VCaP (cell line): ENCODE data around the gene MICALL1.

ENCODE experiments used
- H3K27ac ChIP-seq: fragments of 450-650 bp; 2 replicates; pipeline ENCODE4 v1.5.1; 2017
- TF ChIP-seq, protein P1 (sequence below): fragments of 450-650 bp; conservative IDR thresholded peaks from 2 replicates; pipeline ENCODE4 v1.5.1; 2017; ENCODE audit warnings: mild to moderate bottlenecking, moderate library complexity

The MICALL1 gene

DNA sequence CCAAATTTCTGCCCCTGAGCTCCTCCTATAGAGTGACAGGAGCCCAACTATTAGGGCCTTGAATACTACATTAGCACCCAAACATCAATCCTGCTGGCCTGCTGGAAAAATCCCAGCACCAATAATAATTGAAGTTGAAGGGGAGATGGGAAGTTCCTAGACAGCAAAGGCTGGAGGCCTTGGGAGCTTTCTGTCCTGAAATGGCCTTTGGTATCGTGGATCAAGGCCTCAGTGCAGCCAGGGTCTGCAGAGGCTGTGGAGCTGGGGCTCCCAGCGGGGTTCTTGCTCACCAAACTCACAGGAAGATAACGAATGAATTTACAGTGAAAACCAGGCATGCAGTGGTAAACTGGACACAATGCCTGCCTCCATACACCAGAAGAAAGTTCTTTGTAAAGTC is 9.2 kb upstream of the MICALL1 start:
- TF ChIP-seq, protein P1, sequence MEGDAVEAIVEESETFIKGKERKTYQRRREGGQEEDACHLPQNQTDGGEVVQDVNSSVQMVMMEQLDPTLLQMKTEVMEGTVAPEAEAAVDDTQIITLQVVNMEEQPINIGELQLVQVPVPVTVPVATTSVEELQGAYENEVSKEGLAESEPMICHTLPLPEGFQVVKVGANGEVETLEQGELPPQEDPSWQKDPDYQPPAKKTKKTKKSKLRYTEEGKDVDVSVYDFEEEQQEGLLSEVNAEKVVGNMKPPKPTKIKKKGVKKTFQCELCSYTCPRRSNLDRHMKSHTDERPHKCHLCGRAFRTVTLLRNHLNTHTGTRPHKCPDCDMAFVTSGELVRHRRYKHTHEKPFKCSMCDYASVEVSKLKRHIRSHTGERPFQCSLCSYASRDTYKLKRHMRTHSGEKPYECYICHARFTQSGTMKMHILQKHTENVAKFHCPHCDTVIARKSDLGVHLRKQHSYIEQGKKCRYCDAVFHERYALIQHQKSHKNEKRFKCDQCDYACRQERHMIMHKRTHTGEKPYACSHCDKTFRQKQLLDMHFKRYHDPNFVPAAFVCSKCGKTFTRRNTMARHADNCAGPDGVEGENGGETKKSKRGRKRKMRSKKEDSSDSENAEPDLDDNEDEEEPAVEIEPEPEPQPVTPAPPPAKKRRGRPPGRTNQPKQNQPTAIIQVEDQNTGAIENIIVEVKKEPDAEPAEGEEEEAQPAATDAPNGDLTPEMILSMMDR = no peak

DNA sequence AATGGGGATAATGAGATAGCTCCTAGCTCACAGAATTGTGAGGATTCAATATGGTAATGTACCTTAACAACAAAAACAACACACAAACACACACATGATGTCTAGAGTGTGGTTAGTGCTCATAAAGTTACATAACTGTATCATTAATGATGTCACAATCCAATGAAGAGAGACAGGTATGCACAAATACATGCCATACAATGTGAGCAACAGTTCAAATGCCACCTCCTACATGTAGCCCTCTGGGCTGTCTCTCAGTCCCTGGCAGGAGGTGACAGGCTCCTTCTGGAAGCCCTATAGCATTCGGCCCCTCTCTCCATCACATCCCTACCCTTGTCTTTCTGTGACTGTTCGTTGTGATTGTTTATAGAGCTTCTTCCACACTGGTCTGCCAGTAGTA is 8.3 kb upstream of the MICALL1 start:
- H3K27ac ChIP-seq = no peak overlapping the region
- TF ChIP-seq, protein P1 = no peak

More for the DNA sequence above, 9.2 kb upstream of the MICALL1 start:
- peak overlapping the region; percentile 11 for H3K27ac ChIP-seq

- no peak overlapping the region for H3K27ac ChIP-seq
- TF ChIP-seq, protein P1 = no peak
Measured at GRCh38 chr22:37898441-37899181, 7.5 kb upstream of the MICALL1 start.

DNA sequence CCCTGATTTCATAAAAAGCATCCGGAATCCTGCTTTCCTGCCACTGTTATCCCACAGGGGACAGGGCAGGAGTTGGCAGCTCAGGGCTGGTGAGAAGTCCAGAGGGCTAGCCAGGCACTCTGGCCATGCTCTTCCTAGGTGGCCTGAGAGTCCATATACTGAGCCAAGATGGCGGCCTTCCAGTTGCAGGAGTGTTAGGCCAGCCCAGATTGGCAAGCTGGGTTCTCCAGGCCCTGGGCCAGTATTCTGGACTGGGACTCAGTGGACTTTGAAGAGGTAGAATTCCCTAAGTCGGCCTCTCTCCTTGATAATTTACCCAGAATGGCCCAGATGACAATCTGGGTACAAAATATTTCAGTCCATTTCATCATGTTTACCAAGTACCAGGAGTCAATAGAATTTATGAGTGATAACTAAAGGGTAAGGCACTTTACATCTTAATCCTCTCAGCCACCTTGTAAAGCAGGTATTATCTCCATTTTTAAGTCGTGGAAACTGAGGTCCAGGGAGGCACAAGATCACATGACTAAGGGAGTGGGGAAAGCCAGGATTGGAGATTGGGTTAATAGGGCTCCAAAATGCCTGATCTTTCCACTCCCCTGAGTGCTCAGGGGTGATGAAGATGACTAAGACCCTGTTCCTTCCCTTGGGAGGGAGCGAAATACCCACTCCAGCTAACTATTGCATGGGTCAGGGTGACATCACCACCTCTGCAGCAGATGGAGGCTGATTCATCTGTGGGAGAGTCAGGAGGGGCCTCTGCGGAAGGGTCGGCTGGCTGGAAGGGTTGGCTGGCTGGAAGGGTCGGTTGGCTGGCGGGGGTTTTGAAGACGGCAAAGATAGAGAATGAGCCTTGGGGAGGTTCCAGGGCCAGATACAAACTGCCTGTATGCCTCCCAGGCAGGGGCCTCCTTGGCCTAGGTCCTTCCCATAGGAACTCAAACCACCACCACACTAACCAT is 1.2 kb upstream of the MICALL1 start:
- H3K27ac ChIP-seq = peak overlapping the region; percentile 85

GRCh38 chr22:37906364-37907008 is 389 bp downstream of the MICALL1 start:
- peak overlapping the region; percentile 85 for H3K27ac ChIP-seq
- TF ChIP-seq, protein P1 = peak; percentile 18; the same call in 1 of the 2 replicates

More for the DNA sequence above, 1.2 kb upstream of the MICALL1 start:
- TF ChIP-seq, protein P1 = no peak

- TF ChIP-seq, protein P1 = no peak
- peak overlapping the region; percentile 85; the same call in 1 of the 2 replicates for H3K27ac ChIP-seq
Measured at GRCh38 chr22:37907036-37907954, 1.2 kb downstream of the MICALL1 start.
